NCI-H1105 (cell line): ENCODE results near the gene SRGAP2C.
"Not testable (repeated sequence)": the region's sequence is repeated elsewhere in the genome, so short reads cannot be mapped to it uniquely, and the experiment has no call there.

ENCODE experiments used
- DNase-seq: peaks from one replicate; lab custom pipeline; 2025; lab: John Stamatoyannopoulos, UW

Gene SRGAP2C

GRCh38 chr1:121339611-121340010, 154.8 kb downstream of the SRGAP2C start:
- DNase-seq: not testable (repeated sequence)

GRCh38 chr1:121343311-121343906, 158.6 kb downstream of the SRGAP2C start:
- not testable (repeated sequence) for DNase-seq

GRCh38 chr1:121344355-121344754, 159.6 kb downstream of the SRGAP2C start:
- DNase-seq: not testable (repeated sequence)

GRCh38 chr1:121346654-121347053, 161.9 kb downstream of the SRGAP2C start:
- not testable (repeated sequence) for DNase-seq

- not testable (repeated sequence) for DNase-seq
Observed at GRCh38 chr1:121347476-121347875, 162.7 kb downstream of the SRGAP2C start.

GRCh38 chr1:121348115-121348514, 163.3 kb downstream of the SRGAP2C start:
- DNase-seq: not testable (repeated sequence)

- not testable (repeated sequence) for DNase-seq
Observed at GRCh38 chr1:121349332-121349967, 164.7 kb downstream of the SRGAP2C start.

GRCh38 chr1:121355711-121356420, 171.1 kb downstream of the SRGAP2C start:
- not testable (repeated sequence) for DNase-seq

- not testable (repeated sequence) for DNase-seq
Observed at GRCh38 chr1:121356819-121357218, 172.0 kb downstream of the SRGAP2C start.

- not testable (repeated sequence) for DNase-seq
Observed at GRCh38 chr1:121360531-121360930, 175.8 kb downstream of the SRGAP2C start.

GRCh38 chr1:121361451-121362233, 176.9 kb downstream of the SRGAP2C start:
- DNase-seq: not testable (repeated sequence)

- DNase-seq: not testable (repeated sequence)
Observed at GRCh38 chr1:121362234-121362883, 177.6 kb downstream of the SRGAP2C start.

- not testable (repeated sequence) for DNase-seq
Observed at GRCh38 chr1:121365316-121365715, 180.5 kb downstream of the SRGAP2C start.

GRCh38 chr1:121365723-121366122, 180.9 kb downstream of the SRGAP2C start:
- DNase-seq: not testable (repeated sequence)

GRCh38 chr1:121366171-121366570, 181.4 kb downstream of the SRGAP2C start:
- DNase-seq: not testable (repeated sequence)

- DNase-seq: not testable (repeated sequence)
Observed at GRCh38 chr1:121368910-121369309, 184.1 kb downstream of the SRGAP2C start.

GRCh38 chr1:121369959-121370358, 185.2 kb downstream of the SRGAP2C start:
- not testable (repeated sequence) for DNase-seq

- DNase-seq: not testable (repeated sequence)
Observed at GRCh38 chr1:121374851-121375367, 190.1 kb downstream of the SRGAP2C start.

- not testable (repeated sequence) for DNase-seq
Observed at GRCh38 chr1:121376986-121377385, 192.2 kb downstream of the SRGAP2C start.

- DNase-seq: not testable (repeated sequence)
Observed at GRCh38 chr1:121378757-121379156, 194.0 kb downstream of the SRGAP2C start.

- not testable (repeated sequence) for DNase-seq
Observed at GRCh38 chr1:121384754-121385153, 200.0 kb downstream of the SRGAP2C start.
